ENCODE measurements around the gene DNMT1. TPM values are rescaled to one million over a fixed set of nuclear protein-coding genes. Genes with fewer than 3 reads are reported as not detected.

Gene DNMT1
- total RNA-seq, 1 donor from 2014 or later = 333 TPM

DNA sequence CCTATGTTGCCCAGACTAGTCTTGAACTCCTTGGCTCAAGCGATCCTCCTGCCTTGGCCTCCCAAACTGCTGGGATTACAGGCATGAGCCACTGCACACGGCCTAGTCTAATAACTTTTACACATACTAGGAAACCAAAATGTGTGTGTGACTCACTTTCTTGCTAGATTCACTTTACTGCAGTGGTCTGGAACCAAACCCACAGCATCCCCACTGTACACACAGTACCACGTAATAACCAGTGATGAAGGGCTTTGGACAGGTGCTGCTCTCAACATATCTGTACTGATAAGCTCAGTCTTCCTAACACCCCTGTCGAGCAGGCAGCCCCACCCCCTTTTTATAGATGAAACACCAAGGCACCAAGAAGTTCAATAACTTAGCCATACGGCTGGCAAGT, 5.1 kb downstream of the DNMT1 start:
- Mint-ChIP-seq H3K27ac (ENCODE audit: unreplicated experiment) (peak overlapping the region; percentile 80), H3K4me3 (peak overlapping the region; percentile 79), H3K36me3 (ENCODE audit: low read depth) (no peaks in the 10 kb centered on the region), H3K4me1 (peaks cover 20% of the 10 kb centered on the region), H3K9me3 (no peaks in the 10 kb centered on the region), H3K27me3 (ENCODE audit: low read depth) (no peaks in the 10 kb centered on the region)
- DNase-seq (ENCODE audit: low read depth, low spot score) = no peak
- TF ChIP-seq, protein P1, sequence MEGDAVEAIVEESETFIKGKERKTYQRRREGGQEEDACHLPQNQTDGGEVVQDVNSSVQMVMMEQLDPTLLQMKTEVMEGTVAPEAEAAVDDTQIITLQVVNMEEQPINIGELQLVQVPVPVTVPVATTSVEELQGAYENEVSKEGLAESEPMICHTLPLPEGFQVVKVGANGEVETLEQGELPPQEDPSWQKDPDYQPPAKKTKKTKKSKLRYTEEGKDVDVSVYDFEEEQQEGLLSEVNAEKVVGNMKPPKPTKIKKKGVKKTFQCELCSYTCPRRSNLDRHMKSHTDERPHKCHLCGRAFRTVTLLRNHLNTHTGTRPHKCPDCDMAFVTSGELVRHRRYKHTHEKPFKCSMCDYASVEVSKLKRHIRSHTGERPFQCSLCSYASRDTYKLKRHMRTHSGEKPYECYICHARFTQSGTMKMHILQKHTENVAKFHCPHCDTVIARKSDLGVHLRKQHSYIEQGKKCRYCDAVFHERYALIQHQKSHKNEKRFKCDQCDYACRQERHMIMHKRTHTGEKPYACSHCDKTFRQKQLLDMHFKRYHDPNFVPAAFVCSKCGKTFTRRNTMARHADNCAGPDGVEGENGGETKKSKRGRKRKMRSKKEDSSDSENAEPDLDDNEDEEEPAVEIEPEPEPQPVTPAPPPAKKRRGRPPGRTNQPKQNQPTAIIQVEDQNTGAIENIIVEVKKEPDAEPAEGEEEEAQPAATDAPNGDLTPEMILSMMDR (conservative IDR thresholded peaks at IDR 0.05) = no peak

DNA sequence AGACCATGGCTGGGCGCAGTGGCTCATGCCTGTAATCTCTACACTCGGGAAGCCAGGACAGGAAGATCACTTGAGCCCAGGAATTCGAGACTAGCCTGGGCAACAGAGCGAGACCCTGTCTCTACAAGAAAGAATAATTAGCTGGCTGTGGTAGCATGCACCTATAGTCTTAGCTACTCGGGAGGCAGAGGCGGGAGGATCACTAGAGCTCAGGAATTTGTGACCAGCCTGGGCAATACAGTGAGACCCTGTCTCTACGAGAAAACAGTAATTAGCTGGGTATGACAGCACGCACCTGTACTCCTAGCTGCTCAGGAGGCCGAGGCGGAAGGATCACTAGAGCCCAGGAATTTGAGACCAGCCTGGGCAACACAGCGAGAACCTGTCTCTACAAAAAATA, 7.4 kb downstream of the DNMT1 start:
- no peaks in the 10 kb centered on the region for H3K9me3 Mint-ChIP-seq
- no peaks in the 10 kb centered on the region for H3K27me3 Mint-ChIP-seq (ENCODE audit: low read depth)
- no peaks in the 10 kb centered on the region for H3K36me3 Mint-ChIP-seq (ENCODE audit: low read depth)
- peak overlapping the region; percentile 42 for H3K4me3 Mint-ChIP-seq
- H3K27ac Mint-ChIP-seq (ENCODE audit: unreplicated experiment) = peak overlapping the region; percentile 79
- TF ChIP-seq, protein P1 (conservative IDR thresholded peaks at IDR 0.05) = no peak
- no peak for DNase-seq (ENCODE audit: low read depth, low spot score)
- peaks cover 12% of the 10 kb centered on the region for H3K4me1 Mint-ChIP-seq

DNA sequence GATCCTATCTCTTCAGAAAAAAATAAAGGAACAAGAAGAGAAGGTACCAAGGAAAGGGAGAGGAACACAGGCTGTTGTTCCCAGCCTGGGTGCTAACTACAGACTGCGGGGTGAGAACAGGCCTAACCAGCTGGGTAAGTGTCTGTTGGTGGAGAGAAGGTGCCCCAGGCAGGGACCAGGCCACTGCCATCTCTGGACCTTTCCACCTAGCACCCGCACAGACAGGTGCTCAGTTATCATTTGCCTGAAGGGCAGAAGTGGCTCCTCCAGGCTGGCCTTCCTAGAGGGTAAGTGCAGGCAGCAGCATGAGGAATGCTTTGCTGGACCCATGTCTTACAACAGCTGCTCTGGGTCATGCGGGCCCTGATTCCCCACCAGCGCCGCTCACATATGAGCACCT, 10.1 kb downstream of the DNMT1 start:
- no peak overlapping the region for H3K4me3 Mint-ChIP-seq
- no peaks in the 10 kb centered on the region for H3K9me3 Mint-ChIP-seq
- no peak overlapping the region for H3K27ac Mint-ChIP-seq (ENCODE audit: unreplicated experiment)
- no peaks in the 10 kb centered on the region for H3K27me3 Mint-ChIP-seq (ENCODE audit: low read depth)
- no peaks in the 10 kb centered on the region for H3K36me3 Mint-ChIP-seq (ENCODE audit: low read depth)
- TF ChIP-seq, protein P1 (conservative IDR thresholded peaks at IDR 0.05) = no peak
- peaks cover 6% of the 10 kb centered on the region for H3K4me1 Mint-ChIP-seq
- DNase-seq (ENCODE audit: low read depth, low spot score) = no peak

GRCh38 chr19:10183926-10184325, 10.8 kb downstream of the DNMT1 start:
- no peaks in the 10 kb centered on the region for H3K27me3 Mint-ChIP-seq (ENCODE audit: low read depth)
- no peak overlapping the region for H3K4me3 Mint-ChIP-seq
- no peaks in the 10 kb centered on the region for H3K9me3 Mint-ChIP-seq

GRCh38 chr19:10182847-10183246, 11.9 kb downstream of the DNMT1 start:
- H3K9me3 Mint-ChIP-seq = no peaks in the 10 kb centered on the region
- no peak for DNase-seq (ENCODE audit: low read depth, low spot score)
- TF ChIP-seq, protein P1 (conservative IDR thresholded peaks at IDR 0.05) = no peak
- no peaks in the 10 kb centered on the region for H3K27me3 Mint-ChIP-seq (ENCODE audit: low read depth)
- no peaks in the 10 kb centered on the region for H3K36me3 Mint-ChIP-seq (ENCODE audit: low read depth)
- no peak overlapping the region for H3K27ac Mint-ChIP-seq (ENCODE audit: unreplicated experiment)
- H3K4me1 Mint-ChIP-seq = peaks cover 5% of the 10 kb centered on the region
- no peak overlapping the region for H3K4me3 Mint-ChIP-seq

More at GRCh38 chr19:10183926-10184325, 10.8 kb downstream of the DNMT1 start:
- no peak for DNase-seq (ENCODE audit: low read depth, low spot score)
- Mint-ChIP-seq H3K27ac (ENCODE audit: unreplicated experiment) (no peak overlapping the region), H3K4me1 (peaks cover 5% of the 10 kb centered on the region), H3K36me3 (ENCODE audit: low read depth) (no peaks in the 10 kb centered on the region)
- TF ChIP-seq, protein P1 (conservative IDR thresholded peaks at IDR 0.05) = no peak

DNA sequence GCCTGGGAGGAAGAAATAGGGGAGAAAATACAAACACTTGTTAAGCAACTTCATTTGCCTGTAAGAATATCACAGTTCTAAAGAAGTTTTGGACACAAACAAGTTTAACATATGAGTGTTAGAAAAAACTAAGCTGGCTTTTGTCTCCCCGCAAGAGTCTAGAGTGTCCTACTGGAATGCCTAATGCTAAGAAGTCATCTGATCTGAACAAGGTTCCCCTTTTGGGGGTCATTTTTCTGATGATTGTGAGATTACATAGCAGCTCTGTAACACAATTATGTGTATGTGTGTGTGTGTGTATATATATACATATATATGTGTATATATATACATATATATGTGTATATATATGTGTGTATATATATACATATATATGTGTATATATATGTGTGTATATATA, 12.7 kb downstream of the DNMT1 start:
- TF ChIP-seq, protein P1 (conservative IDR thresholded peaks at IDR 0.05) = no peak
- H3K36me3 Mint-ChIP-seq (ENCODE audit: low read depth) = no peaks in the 10 kb centered on the region
- H3K4me3 Mint-ChIP-seq = no peak overlapping the region
- H3K27ac Mint-ChIP-seq (ENCODE audit: unreplicated experiment) = no peak overlapping the region
- no peak for DNase-seq (ENCODE audit: low read depth, low spot score)
- peaks cover 4% of the 10 kb centered on the region for H3K4me1 Mint-ChIP-seq
- no peaks in the 10 kb centered on the region for H3K9me3 Mint-ChIP-seq
- no peaks in the 10 kb centered on the region for H3K27me3 Mint-ChIP-seq (ENCODE audit: low read depth)

All from neural crest cell (in vitro differentiated cells).